Mesothelial cell of epicardium (in vitro differentiated cells): ENCODE data around the gene GPR39. TPM values are rescaled to one million over a fixed set of nuclear protein-coding genes. Genes with fewer than 3 reads are reported as not detected.
"Not testable (repeated sequence)": the region's sequence is repeated elsewhere in the genome, so short reads cannot be mapped to it uniquely, and the experiment has no call there.

Source experiments
- DNase-seq, 2 experiments: peaks; one replicate each; pipeline ENCODE4 v3.0.0; 2021; ENCODE audit warnings: low spot score in 2 of 2; ENCODE audit not compliant: unreplicated experiment in 2 of 2
- H3K27ac Mint-ChIP-seq: 2 replicates; pipeline ENCODE4 v1.8.0; 2021; ENCODE audit warnings: mixed read lengths
- H3K27me3 Mint-ChIP-seq: 2 replicates; pipeline ENCODE4 v1.8.0; 2021; ENCODE audit warnings: low read depth, mixed read lengths
- H3K36me3 Mint-ChIP-seq: 2 replicates; pipeline ENCODE4 v1.8.0; 2021; ENCODE audit warnings: mixed read lengths
- H3K4me1 Mint-ChIP-seq: 2 replicates; pipeline ENCODE4 v1.8.0; 2021; ENCODE audit warnings: mixed read lengths
- H3K4me3 Mint-ChIP-seq: 2 replicates; pipeline ENCODE4 v1.8.0; 2021; ENCODE audit warnings: mild to moderate bottlenecking, moderate library complexity, mixed read lengths
- H3K9me3 Mint-ChIP-seq: 2 replicates; pipeline ENCODE4 v1.8.0; 2021; ENCODE audit warnings: mixed read lengths
- CTCF ChIP-seq: fragments of 200-600 bp; sonication (generic); IDR thresholded peaks from one replicate; pipeline ENCODE4 v1.5.0; 2021; ENCODE audit warnings: antibody characterized with exemption; ENCODE audit not compliant: unreplicated experiment
- total RNA-seq: library from RNA; stranded (reverse); gene quantifications from 3 replicates; pipeline ENCODE4 v1.2.1, GENCODE V29; 2021

The GPR39 gene
- total RNA-seq, 1 donor from 2014 or later = 0.31 TPM

- H3K9me3 Mint-ChIP-seq = peaks cover 10% of the 10 kb centered on the region
- DNase-seq = no peak
- H3K4me1 Mint-ChIP-seq = peaks cover 4% of the 10 kb centered on the region
- no peak for TF ChIP-seq CTCF
- H3K27ac Mint-ChIP-seq = no peak overlapping the region
- H3K27me3 Mint-ChIP-seq = peaks cover 11% of the 10 kb centered on the region
- no peak overlapping the region for H3K4me3 Mint-ChIP-seq
- H3K36me3 Mint-ChIP-seq = no peaks in the 10 kb centered on the region
Observed at GRCh38 chr2:132390076-132390475, 26.5 kb upstream of the GPR39 start.

GRCh38 chr2:132391378-132391777 lies 25.2 kb upstream of the GPR39 start:
- Mint-ChIP-seq H3K9me3 (peaks cover 10% of the 10 kb centered on the region), H3K4me3 (no peak overlapping the region), H3K36me3 (no peaks in the 10 kb centered on the region), H3K27me3 (peaks cover 8% of the 10 kb centered on the region), H3K4me1 (peaks cover 4% of the 10 kb centered on the region), H3K27ac (no peak overlapping the region)
- TF ChIP-seq CTCF = no peak
- DNase-seq = no peak

GRCh38 chr2:132392221-132392620 lies 24.4 kb upstream of the GPR39 start:
- no peak overlapping the region for H3K4me3 Mint-ChIP-seq
- peaks cover 4% of the 10 kb centered on the region for H3K4me1 Mint-ChIP-seq
- DNase-seq = no peak
- TF ChIP-seq CTCF = no peak
- peaks cover 8% of the 10 kb centered on the region for H3K27me3 Mint-ChIP-seq
- no peak overlapping the region for H3K27ac Mint-ChIP-seq
- H3K9me3 Mint-ChIP-seq = peaks cover 10% of the 10 kb centered on the region
- no peaks in the 10 kb centered on the region for H3K36me3 Mint-ChIP-seq

GRCh38 chr2:132392879-132393278 lies 23.7 kb upstream of the GPR39 start:
- H3K27me3 Mint-ChIP-seq = peaks cover 9% of the 10 kb centered on the region
- no peaks in the 10 kb centered on the region for H3K36me3 Mint-ChIP-seq
- no peak overlapping the region for H3K27ac Mint-ChIP-seq
- DNase-seq = no peak
- H3K4me3 Mint-ChIP-seq = no peak overlapping the region
- peaks cover 7% of the 10 kb centered on the region for H3K9me3 Mint-ChIP-seq
- TF ChIP-seq CTCF = no peak
- H3K4me1 Mint-ChIP-seq = peaks cover 4% of the 10 kb centered on the region

- H3K4me3 Mint-ChIP-seq, H3K4me1 Mint-ChIP-seq, H3K9me3 Mint-ChIP-seq, DNase-seq, H3K36me3 Mint-ChIP-seq, H3K27ac Mint-ChIP-seq, H3K27me3 Mint-ChIP-seq: not testable (repeated sequence)
Observed at GRCh38 chr2:132397042-132397441, 19.6 kb upstream of the GPR39 start.

- TF ChIP-seq CTCF = no peak
- DNase-seq = no peak
- Mint-ChIP-seq H3K4me3 (no peak overlapping the region), H3K4me1 (no peaks in the 10 kb centered on the region), H3K27ac (no peak overlapping the region), H3K27me3 (peaks cover 5% of the 10 kb centered on the region), H3K9me3 (no peaks in the 10 kb centered on the region), H3K36me3 (no peaks in the 10 kb centered on the region)
Observed at GRCh38 chr2:132400169-132400900, 16.3 kb upstream of the GPR39 start.
